HG02870 (cell line): ENCODE results near the gene SORL1-AS1.

ENCODE experiments used
- ATAC-seq: cut with Tn5 transposase; IDR thresholded peaks from one replicate; pipeline ENCODE4 v1.9.1; 2021; ENCODE audit warnings: mild to moderate bottlenecking, moderate library complexity; ENCODE audit not compliant: unreplicated experiment

SORL1-AS1 gene

DNA sequence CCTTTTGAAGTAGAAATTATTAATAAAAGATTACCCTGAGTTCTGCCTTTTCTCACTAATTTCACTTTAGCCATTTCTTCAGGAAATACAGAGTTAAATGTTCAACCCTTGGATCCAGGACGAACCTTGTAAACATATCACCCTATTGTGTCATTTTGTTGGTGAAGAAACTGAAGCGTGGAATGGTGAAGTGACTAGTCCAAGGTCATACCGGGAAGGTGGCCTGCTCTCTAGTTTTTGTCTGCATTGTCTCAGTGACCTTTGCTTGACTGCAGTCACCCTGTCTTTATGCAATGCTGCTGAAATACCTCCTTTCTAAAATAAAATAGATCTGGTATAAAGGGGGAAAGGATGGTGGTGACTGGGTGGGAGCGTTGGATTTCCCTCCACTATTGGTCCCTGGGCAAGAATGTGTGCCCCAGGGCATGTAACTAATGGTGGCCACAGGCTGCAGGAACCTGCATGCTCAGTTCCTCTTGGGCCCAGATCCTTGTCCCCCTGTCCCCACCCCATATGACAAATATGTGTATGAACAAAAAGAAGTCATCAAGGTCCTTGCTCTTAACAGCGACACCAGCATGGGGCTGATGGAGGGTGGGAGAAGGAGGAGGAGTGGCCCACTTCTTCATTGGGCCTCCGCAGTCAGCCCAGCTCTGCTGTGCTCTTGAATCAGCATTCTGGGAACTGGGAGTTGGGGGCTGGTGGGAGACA, 977 bp upstream of the SORL1-AS1 start:
- no peak for ATAC-seq

GRCh38 chr11:121451986-121452608, 670 bp downstream of the SORL1-AS1 start, which contains the start of gene SORL1:
SORL1 (plus strand) TSS chr11:121452314; CDS start chr11:121452332, 18 bp downstream.
- peak; percentile 38 for ATAC-seq

GRCh38 chr11:121451178-121451985, 1.4 kb downstream of the SORL1-AS1 start:
- ATAC-seq = peak; percentile 2

DNA sequence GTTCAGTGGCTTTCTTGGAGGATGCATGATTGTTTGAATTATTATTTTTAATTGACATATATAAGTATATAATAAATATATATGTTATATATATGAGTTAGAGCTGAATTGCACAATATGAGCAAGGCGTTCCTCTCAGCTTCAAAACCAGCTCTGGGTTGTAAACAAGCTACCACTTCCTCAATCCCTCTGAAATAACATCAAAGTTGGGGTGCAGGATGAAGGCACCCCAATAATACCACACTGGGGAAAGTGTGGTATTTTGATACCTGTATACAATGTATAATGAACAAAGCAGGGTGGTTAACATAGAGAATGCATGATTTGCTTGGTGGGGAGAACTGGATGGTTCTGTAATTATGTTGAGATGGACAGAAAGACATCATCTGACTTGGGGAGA, 2.4 kb downstream of the SORL1-AS1 start:
- no peak for ATAC-seq

DNA sequence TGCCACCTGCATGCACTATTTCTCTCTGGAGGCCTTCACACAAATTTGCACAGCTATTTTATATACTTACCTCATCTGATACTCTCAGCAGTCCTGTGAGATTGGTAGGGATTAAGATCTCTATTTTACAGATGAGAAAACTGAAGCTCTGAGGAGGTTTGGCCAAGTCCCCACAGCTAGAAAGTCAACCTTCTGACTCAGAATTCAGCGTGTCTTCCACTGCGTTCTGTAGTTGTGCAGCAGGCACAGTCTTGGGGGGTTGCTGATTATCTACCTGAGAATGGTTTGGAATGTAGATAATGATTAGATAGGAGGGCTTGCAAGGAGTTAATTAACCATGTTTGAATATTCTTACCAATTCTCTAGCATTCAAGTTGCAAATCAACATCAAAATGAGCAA, 3.1 kb downstream of the SORL1-AS1 start:
- no peak for ATAC-seq

- no peak for ATAC-seq
Observed at GRCh38 chr11:121449123-121449522, 3.6 kb downstream of the SORL1-AS1 start.

DNA sequence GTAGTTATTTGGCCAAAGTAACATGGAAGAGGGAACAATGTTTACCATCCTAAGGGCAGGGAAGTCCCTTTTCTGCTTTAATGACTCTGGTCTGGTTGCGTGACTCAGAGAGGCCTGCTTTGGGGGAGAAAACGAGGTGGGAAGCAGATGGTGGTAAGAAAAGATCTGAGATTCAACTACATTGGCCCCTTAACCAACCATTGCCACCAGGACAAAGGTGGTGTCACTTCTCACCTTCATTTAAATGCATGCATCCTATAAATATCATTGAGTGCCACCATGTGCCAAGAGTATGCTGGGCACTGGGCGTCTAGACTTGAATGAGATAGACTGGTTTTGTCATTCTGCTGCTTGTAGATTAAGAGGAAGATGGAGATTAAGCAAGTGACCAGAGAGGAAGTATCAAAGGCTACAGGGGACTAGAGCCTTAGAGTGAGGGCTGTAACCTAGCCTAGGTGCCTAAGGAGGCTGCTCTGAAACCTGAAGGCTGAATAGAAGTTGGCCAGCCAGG, 4.3 kb downstream of the SORL1-AS1 start:
- ATAC-seq = no peak

DNA sequence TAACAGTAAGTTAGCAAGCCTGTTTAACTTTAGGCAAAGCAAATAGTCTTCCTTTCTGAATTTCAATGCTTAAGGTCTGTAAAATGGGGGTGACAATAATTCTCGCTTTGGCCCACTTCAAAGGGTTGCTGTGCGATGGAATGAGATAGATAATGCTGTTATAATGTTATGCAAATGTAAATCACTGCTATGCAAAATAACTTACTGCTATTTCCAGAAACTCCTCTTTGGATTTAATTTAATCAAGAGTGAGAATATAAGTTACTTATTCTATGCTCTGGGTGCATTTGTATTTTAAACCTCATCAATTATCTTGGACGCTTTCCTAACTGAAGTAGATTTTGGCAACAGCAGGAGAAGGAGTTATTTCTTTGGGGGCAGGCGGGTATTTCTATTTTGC, 4.8 kb downstream of the SORL1-AS1 start:
- ATAC-seq = no peak

- no peak for ATAC-seq
Observed at GRCh38 chr11:121446752-121447156, 6.0 kb downstream of the SORL1-AS1 start.

DNA sequence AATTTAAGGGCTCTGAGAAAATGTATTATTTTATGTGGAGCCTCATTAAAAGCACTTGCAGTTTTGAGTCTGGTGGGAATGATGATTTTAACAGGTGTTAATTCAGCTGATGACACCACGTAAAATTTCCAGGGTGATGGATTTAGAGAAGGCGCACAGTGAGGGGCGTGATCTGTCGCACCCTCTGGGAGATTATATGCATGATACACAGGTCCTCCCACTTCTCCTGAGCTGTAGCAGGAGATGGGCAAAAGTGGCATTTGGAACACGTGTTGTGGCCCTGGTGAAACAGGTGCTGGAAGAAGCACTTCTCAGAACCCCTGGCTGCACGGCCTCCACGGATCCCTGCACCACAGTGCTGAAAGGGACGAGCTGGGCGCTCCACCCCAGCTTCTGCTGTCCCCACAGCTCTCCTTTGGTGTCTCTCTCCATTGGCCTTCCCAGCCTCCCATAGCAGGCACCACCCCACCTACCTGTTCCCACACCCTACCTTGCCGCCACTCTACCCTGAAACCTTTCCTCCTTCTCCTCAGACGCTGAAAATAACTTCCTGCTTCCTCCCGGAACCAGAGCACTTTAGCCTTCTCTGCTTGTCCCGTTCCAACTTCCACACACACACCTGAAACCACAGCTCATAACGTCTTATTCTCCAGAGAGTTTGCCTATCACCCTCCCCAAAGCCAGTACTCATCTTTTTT, 7.5 kb downstream of the SORL1-AS1 start:
- no peak for ATAC-seq

- ATAC-seq = no peak
Observed at GRCh38 chr11:121444526-121444925, 8.2 kb downstream of the SORL1-AS1 start.

- ATAC-seq = no peak
Observed at GRCh38 chr11:121443688-121444275, 9.0 kb downstream of the SORL1-AS1 start.

GRCh38 chr11:121441521-121441920, 11.2 kb downstream of the SORL1-AS1 start:
- ATAC-seq = no peak

- ATAC-seq = no peak
Observed at GRCh38 chr11:121439759-121440158, 13.0 kb downstream of the SORL1-AS1 start.

- no peak for ATAC-seq
Observed at GRCh38 chr11:121439337-121439736, 13.4 kb downstream of the SORL1-AS1 start.

- ATAC-seq = no peak
Observed at GRCh38 chr11:121437686-121438078, 15.1 kb downstream of the SORL1-AS1 start.

DNA sequence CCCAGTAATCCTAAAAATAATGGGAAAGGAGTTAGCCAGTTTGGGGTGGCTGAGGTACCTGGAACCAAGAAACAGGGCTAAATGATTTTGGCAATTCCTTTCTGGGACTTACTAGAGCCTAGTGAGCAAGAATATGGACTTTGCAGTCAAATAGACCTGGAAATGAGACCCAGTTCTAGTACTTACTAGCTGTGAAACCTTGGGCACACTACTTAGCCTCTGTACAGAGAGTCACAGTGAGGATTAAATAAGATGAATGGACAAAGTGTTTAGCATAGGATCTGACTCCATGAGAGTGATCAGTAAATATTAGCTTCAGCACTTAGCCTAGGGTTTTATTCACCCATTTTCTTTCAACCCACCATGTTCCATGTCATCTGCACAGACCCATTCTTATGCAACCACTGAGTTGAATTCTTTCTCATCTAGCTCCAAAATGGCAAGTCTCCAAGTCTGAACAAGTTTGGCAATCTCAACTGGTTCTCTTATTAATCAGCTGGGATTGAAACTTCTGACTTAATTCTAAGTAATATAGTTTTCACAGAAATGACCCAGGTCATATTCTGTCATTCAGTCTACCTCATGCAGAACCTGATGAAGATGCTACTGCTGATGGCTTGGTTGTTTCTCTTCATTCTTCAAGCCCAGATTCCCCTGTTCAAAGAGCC, 15.6 kb downstream of the SORL1-AS1 start:
- no peak for ATAC-seq

DNA sequence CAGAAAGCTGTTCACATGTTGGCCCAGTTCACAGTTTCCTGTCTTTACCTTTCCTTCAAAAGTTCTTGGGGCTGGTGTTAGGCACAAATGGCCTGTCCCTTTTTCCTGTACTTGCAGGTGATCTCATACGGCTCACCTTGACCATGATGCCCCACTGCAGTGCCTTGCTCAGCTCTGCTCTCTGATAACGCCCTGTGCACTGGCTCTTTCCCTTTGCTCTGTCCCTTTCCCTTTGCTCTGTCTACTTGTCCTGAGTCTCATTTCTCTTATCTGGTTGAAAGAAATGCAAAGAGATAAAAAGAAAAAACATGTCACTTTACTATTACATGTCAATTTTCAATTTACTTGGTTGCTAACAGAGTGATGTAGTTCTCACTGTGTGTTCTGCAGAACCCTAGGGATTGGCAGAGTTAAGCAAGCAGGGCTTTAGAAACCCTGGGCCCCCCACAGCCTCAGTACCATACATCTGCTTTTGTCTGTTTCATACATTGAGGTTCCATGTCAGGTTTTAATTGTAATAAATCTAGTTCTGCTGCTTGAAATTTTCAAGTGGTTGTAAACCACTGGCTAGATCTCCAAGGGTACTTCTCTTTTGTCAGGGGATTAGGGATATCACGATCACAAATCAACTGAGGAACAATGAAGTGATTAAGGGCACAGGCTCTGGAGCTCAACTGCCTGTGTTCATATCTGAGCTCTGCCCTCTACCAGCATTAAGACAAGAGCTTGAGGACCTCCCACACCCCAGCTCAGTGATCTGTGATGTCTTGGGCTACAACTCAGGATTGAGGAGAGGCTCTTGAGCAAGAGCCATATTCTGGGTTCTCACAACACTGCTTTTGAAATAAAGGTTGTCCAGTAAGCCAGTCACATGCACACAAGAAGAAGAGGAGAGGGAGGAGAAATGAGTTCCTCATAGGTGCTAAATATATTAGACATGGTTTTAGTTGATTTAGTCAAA, 16.9 kb downstream of the SORL1-AS1 start:
- ATAC-seq = no peak

- no peak for ATAC-seq
Observed at GRCh38 chr11:121435132-121435531, 17.6 kb downstream of the SORL1-AS1 start.
